HCT116 (cell line): ENCODE results near the gene DNAAF8. TPM values are rescaled to one million over a fixed set of nuclear protein-coding genes. Genes with fewer than 3 reads are reported as not detected.

ENCODE experiments used
- ATAC-seq: fragments of 200-7000 bp; cut with Tn5 transposase; 2 replicates; pipeline ENCODE4 v1.9.1; 2020; ENCODE audit warnings: mild to moderate bottlenecking, moderate library complexity
- BruUV-seq: library from RNA; stranded (reverse); fragments of 400-500 nt; replicated peaks from 2 replicates; lab custom pipeline; 2021; lab: Mats Ljungman, UMichigan
- CTCF ChIA-PET: fragments of 300-600 bp; sonication (Branson Sonifier 250); formaldehyde crosslinking; loops from one replicate; lab custom pipeline; 2021; ENCODE audit warnings: antibody characterized with exemption; lab: Charles Lee
- POLR2A ChIA-PET: fragments of 300-600, 350-600 bp; sonication (Branson Sonifier 250); formaldehyde crosslinking; loops from one replicate; lab custom pipeline; 2021; ENCODE audit warnings: antibody characterized with exemption; lab: Charles Lee
- RAD21 ChIA-PET, 2 experiments: fragments of 300-600 bp; sonication (Branson Sonifier 250); formaldehyde crosslinking; loops; one replicate each; lab custom pipeline; 2023; ENCODE audit warnings: low total read pairs in 2 of 2; ENCODE audit not compliant: uncharacterized antibody in 2 of 2, unreplicated experiment in 2 of 2, low non-redundant PET in 1 of 2; lab: Charles Lee
- DNase-seq: peaks from one replicate; pipeline ENCODE4 v3.0.0-alpha.2; 2010; ENCODE audit warnings: low read depth, low spot score
- H2AFZ ChIP-seq: fragments of 200-600 bp; shearing (Covaris generic), sonication (generic); 2 replicates; pipeline ENCODE4 v1.6.1; 2017; ENCODE audit warnings: low read depth, mixed run types, mixed read lengths, antibody characterized with exemption, low read length; ENCODE audit not compliant: poor library complexity, severe bottlenecking
- H3K27ac ChIP-seq: 2 replicates; pipeline ENCODE4 v1.5.1; 2012; ENCODE audit warnings: low read depth, low read length
- H3K27me3 ChIP-seq: fragments of 200-600 bp; sonication (generic); 2 replicates; pipeline ENCODE4 v1.6.1; 2016; ENCODE audit warnings: mixed run types, low read length, mixed read lengths; ENCODE audit not compliant: insufficient read depth
- H3K36me3 ChIP-seq, 2 experiments: fragments of 200-500 bp in 1 of 2; fragments of 200-600 bp in 1 of 2; sonication (Bioruptor generic) in 1 of 2; sonication (generic) in 1 of 2; 2 replicates each; pipeline versions ENCODE4 v1.5.1 to v1.6.1; 2014 to 2016; ENCODE audit warnings: low read length in 2 of 2, inconsistent platforms in 1 of 2, mixed read lengths in 1 of 2, mixed run types in 1 of 2; ENCODE audit not compliant: insufficient read depth in 2 of 2, control insufficient read depth in 1 of 2
- H3K4me1 ChIP-seq, 2 experiments: fragments of 200-600 bp in 1 of 2; sonication (generic) in 1 of 2; 2 replicates each; pipeline versions ENCODE4 v1.5.1 to v1.6.1; 2012 to 2017; ENCODE audit warnings: low read length in 2 of 2, inconsistent platforms in 1 of 2, mild to moderate bottlenecking in 1 of 2, mixed read lengths in 1 of 2, mixed run types in 1 of 2, moderate library complexity in 1 of 2; ENCODE audit not compliant: insufficient read depth in 2 of 2, control insufficient read depth in 1 of 2
- H3K4me2 ChIP-seq: fragments of 200-600 bp; sonication (generic); 2 replicates; pipeline ENCODE4 v1.6.1; 2017; ENCODE audit warnings: mixed run types, low read length, mixed read lengths
- H3K4me3 ChIP-seq, 2 experiments: fragments of 200-600 bp in 1 of 2; sonication (generic) in 1 of 2; replicated peaks in 1 of 2; 2 replicates each; pipeline ENCODE4 v1.5.1; 2011 to 2016; ENCODE audit warnings: low read length in 2 of 2, control low read depth in 1 of 2, low read depth in 1 of 2, mild to moderate bottlenecking in 1 of 2, mixed read lengths in 1 of 2, mixed run types in 1 of 2
- H3K79me2 ChIP-seq: fragments of 200-600 bp; sonication (generic); 2 replicates; pipeline ENCODE4 v1.6.1; 2017; ENCODE audit warnings: mild to moderate bottlenecking, mixed run types, low read length, moderate library complexity, mixed read lengths; ENCODE audit not compliant: insufficient read depth
- H3K9ac ChIP-seq: fragments of 200-600 bp; sonication (generic); 2 replicates; pipeline ENCODE4 v1.6.1; 2016; ENCODE audit warnings: low read length, mixed read lengths
- H3K9me2 ChIP-seq: fragments of 200-600 bp; sonication (generic), shearing (Covaris generic); 2 replicates; pipeline ENCODE4 v1.6.1; 2017; ENCODE audit warnings: mixed run types, mild to moderate bottlenecking, moderate library complexity; ENCODE audit not compliant: insufficient read depth
- H3K9me3 ChIP-seq, 2 experiments: fragments of 200-500 bp in 1 of 2; fragments of 200-600 bp in 1 of 2; sonication (Bioruptor generic) in 1 of 2; sonication (generic) in 1 of 2; 2 replicates each; pipeline ENCODE4 v1.6.1; 2014 to 2017; ENCODE audit warnings: low read length in 2 of 2, mixed read lengths in 2 of 2, inconsistent platforms in 1 of 2, low read depth in 1 of 2, mild to moderate bottlenecking in 1 of 2, mixed run types in 1 of 2, moderate library complexity in 1 of 2; ENCODE audit not compliant: control insufficient read depth in 1 of 2, insufficient read depth in 1 of 2
- H4K20me1 ChIP-seq: fragments of 200-600 bp; sonication (generic), shearing (Covaris generic); 2 replicates; pipeline ENCODE4 v1.6.1; 2017; ENCODE audit warnings: mixed run types, mild to moderate bottlenecking, moderate library complexity; ENCODE audit not compliant: insufficient read depth
- ATF3 ChIP-seq: IDR thresholded peaks from 2 replicates; pipeline ENCODE4 v1.6.1; 2012
- CBX3 ChIP-seq: IDR thresholded peaks from 2 replicates; pipeline ENCODE4 v1.6.1; 2012; ENCODE audit warnings: low read depth
- CTCF ChIP-seq, 3 experiments: fragments of 200-600 bp in 1 of 3; sonication (generic) in 1 of 3; IDR thresholded peaks in 2 of 3; conservative IDR thresholded peaks in 1 of 3; 2 replicates each; pipeline ENCODE4 v1.5.1; 2012 to 2017; ENCODE audit warnings: low read depth in 2 of 3, low read length in 2 of 3, antibody characterized with exemption in 1 of 3, borderline replicate concordance in 1 of 3, control low read depth in 1 of 3, mild to moderate bottlenecking in 1 of 3, mixed read lengths in 1 of 3, mixed run types in 1 of 3, moderate library complexity in 1 of 3; ENCODE audit not compliant: insufficient read depth in 1 of 3
- EGR1 ChIP-seq: IDR thresholded peaks from 2 replicates; pipeline ENCODE4 v1.6.1; 2012; ENCODE audit warnings: low read depth
- EZH2phosphoT487 ChIP-seq: fragments of 200-600 bp; IDR thresholded peaks from 2 replicates; pipeline ENCODE4 v1.6.1; 2018; ENCODE audit warnings: antibody characterized with exemption, borderline replicate concordance
- JUND ChIP-seq: IDR thresholded peaks from 2 replicates; pipeline ENCODE4 v1.6.1; 2012
- MAX ChIP-seq: IDR thresholded peaks from 2 replicates; pipeline ENCODE4 v1.6.1; 2012
- POLR2AphosphoS5 ChIP-seq: IDR thresholded peaks from 2 replicates; pipeline ENCODE4 v1.6.1; 2011; ENCODE audit warnings: mild to moderate bottlenecking, low read depth, low read length, moderate library complexity
- RAD21 ChIP-seq: IDR thresholded peaks from 2 replicates; pipeline ENCODE4 v1.6.1; 2012; ENCODE audit warnings: low read depth, mild to moderate bottlenecking
- REST ChIP-seq: IDR thresholded peaks from 2 replicates; pipeline ENCODE4 v1.6.1; 2012; ENCODE audit warnings: low read depth
- SRF ChIP-seq: IDR thresholded peaks from 2 replicates; pipeline ENCODE4 v1.6.1; 2012; ENCODE audit warnings: low read depth
- YY1 ChIP-seq: IDR thresholded peaks from 2 replicates; pipeline ENCODE4 v1.6.1; 2011; ENCODE audit warnings: low read length, low read depth, moderate library complexity, mild to moderate bottlenecking; ENCODE audit not compliant: insufficient replicate concordance; ENCODE audit errors: extremely low read depth
- ZBTB33 ChIP-seq: IDR thresholded peaks from 2 replicates; pipeline ENCODE4 v1.6.1; 2011; ENCODE audit warnings: mild to moderate bottlenecking, low read length, moderate library complexity; ENCODE audit not compliant: insufficient replicate concordance; ENCODE audit errors: extremely low read depth
- ZFX ChIP-seq: fragments of 450-650 bp; IDR thresholded peaks from 2 replicates; pipeline ENCODE4 v1.6.1; 2017
- intact Hi-C: fragments of 100-400 bp; cut with micrococcal nuclease; formaldehyde crosslinking; loops from 2 replicates; pipeline ENCODE4 v1.10.0; 2022
- total RNA-seq: library from RNA; stranded (reverse); gene quantifications from one replicate; pipeline ENCODE4 v1.2.1, GENCODE V29; 2021; ENCODE audit not compliant: unreplicated experiment

Gene DNAAF8
- total RNA-seq, 1 experiment from 2014 or later = 1.0 TPM

- TF ChIP-seq ZBTB33 (no peak), EZH2phosphoT487 (no peak), ZFX (no peak), MAX (no peak), POLR2AphosphoS5 (no peak), JUND (no peak)
These were observed 54.6 kb downstream of the DNAAF8 start (continued) for GRCh38 chr16:4788910-4789309.

GRCh38 chr16:4790261-4790660 is 55.9 kb downstream of the DNAAF8 start:
- H3K4me3 ChIP-seq = no peak overlapping the region
- H3K4me1 ChIP-seq = peaks cover 5 to 7% of the 10 kb centered on the region in 2 experiments
- no peak overlapping the region for H3K9ac ChIP-seq
- ChIA-PET POLR2A (interaction anchor here (1.2 kb wide), 1 partner anchor 22 kb away, joined by 3 read pairs; no protein-coding TSS in a partner anchor), RAD21 (no interaction called here), CTCF (no interaction called here)
- H4K20me1 ChIP-seq = no peaks in the 10 kb centered on the region
- H3K9me2 ChIP-seq = no peaks in the 10 kb centered on the region
- DNase-seq (no peak), ATAC-seq (no peak)
- no peaks in the 10 kb centered on the region for H3K36me3 ChIP-seq
- no peaks in the 10 kb centered on the region for H3K9me3 ChIP-seq
- intact Hi-C loops = no loop called here
- no peaks in the 10 kb centered on the region for H3K27me3 ChIP-seq
- no peak overlapping the region for H3K27ac ChIP-seq
- H2AFZ ChIP-seq = no peak overlapping the region
- H3K4me2 ChIP-seq = 0 out of 2 replicates have a peak overlapping the region, but pooled peaks have one; percentile 21
- no peaks in the 10 kb centered on the region for H3K79me2 ChIP-seq
- no TSS peak for BruUV-seq
- TF ChIP-seq ZFX = no peak
- TF ChIP-seq EGR1 = no peak
- TF ChIP-seq ZBTB33 = no peak
- no peak for TF ChIP-seq YY1
- no peak for TF ChIP-seq POLR2AphosphoS5
- no peak for TF ChIP-seq JUND
- TF ChIP-seq RAD21 = no peak
- TF ChIP-seq ATF3 = no peak
- TF ChIP-seq SRF = no peak
- no peak for TF ChIP-seq REST
- no peak for TF ChIP-seq CTCF (IDR thresholded peaks at IDR 0.05 in 2 of 3, conservative IDR thresholded peaks at IDR 0.05 in 1 of 3; ENCODE audit: borderline replicate concordance in 1 of 3, insufficient read depth in 1 of 3, low read depth in 2 of 3, low read length in 2 of 3)
- TF ChIP-seq CBX3 = no peak
